Measurements from ENCODE around the gene KDM2B.

The KDM2B gene

GRCh38 chr12:121456551-121456950, 124.3 kb downstream of the KDM2B start:
- in situ Hi-C loops (cut with HindIII; ENCODE audit: low sequenced_read_pairs), result no loop called here
- DNase-seq (ENCODE audit: low read depth, low spot score), result no peak
- no peak overlapping the region for H3K4me3 ChIP-seq (ENCODE audit: low read depth, low read length)
- no peak for TF ChIP-seq CTCF (IDR thresholded peaks at IDR 0.05; ENCODE audit: low read depth, low read length)

DNA sequence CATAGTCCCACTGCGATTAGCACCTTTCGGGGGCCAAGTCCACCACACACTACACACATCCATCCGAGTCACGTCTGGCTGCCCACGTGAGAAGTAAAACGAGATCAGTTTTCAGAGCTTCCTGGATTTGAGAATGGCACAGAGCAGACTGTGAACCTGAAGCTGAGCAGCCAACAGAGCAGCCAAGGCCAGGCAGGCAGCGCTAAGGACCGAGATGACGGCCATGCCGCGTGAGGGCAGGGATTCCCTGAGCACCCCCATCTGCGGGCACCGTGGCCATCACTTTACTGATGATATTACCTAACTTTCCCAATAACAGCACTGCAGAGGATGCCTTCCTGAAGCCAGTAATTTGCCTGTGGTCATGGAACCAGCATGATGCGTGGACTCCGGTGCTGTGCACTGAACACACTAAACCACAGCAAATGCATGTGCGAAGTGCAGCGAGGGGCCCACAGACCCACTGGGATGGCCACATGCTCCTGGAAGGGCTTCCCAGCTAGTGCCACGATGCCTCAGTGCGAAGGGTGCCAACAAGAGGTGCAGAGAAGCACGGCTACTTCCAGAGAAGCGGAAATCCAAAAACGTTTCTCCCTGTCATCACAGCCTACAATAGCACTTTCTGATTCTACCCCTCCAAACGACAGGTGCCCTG, 124.9 kb downstream of the KDM2B start:
- H3K4me3 ChIP-seq (ENCODE audit: low read depth, low read length), result no peak overlapping the region
- DNase-seq (ENCODE audit: low read depth, low spot score), result no peak
- in situ Hi-C loops (cut with HindIII; ENCODE audit: low sequenced_read_pairs), result no loop called here
- no peak for TF ChIP-seq CTCF (IDR thresholded peaks at IDR 0.05; ENCODE audit: low read depth, low read length)

- no peak for TF ChIP-seq CTCF (IDR thresholded peaks at IDR 0.05; ENCODE audit: low read depth, low read length)
- in situ Hi-C loops (cut with HindIII; ENCODE audit: low sequenced_read_pairs), result no loop called here
- no peak for DNase-seq (ENCODE audit: low read depth, low spot score)
- H3K4me3 ChIP-seq (ENCODE audit: low read depth, low read length), result no peak overlapping the region
Measured at GRCh38 chr12:121454921-121455320, 125.9 kb downstream of the KDM2B start.

- no peak overlapping the region for H3K4me3 ChIP-seq (ENCODE audit: low read depth, low read length)
- no peak for TF ChIP-seq CTCF (IDR thresholded peaks at IDR 0.05; ENCODE audit: low read depth, low read length)
- in situ Hi-C loops (cut with HindIII; ENCODE audit: low sequenced_read_pairs), result no loop called here
- DNase-seq (ENCODE audit: low read depth, low spot score), result no peak
Measured at GRCh38 chr12:121453629-121454028, 127.2 kb downstream of the KDM2B start.

- in situ Hi-C loops (cut with HindIII; ENCODE audit: low sequenced_read_pairs), result no loop called here
- TF ChIP-seq CTCF (IDR thresholded peaks at IDR 0.05; ENCODE audit: low read depth, low read length), result no peak
- DNase-seq (ENCODE audit: low read depth, low spot score), result no peak
- H3K4me3 ChIP-seq (ENCODE audit: low read depth, low read length), result no peak overlapping the region
Measured at GRCh38 chr12:121452985-121453360, 127.8 kb downstream of the KDM2B start.

- in situ Hi-C loops (cut with HindIII; ENCODE audit: low sequenced_read_pairs), result no loop called here
- no peak for TF ChIP-seq CTCF (IDR thresholded peaks at IDR 0.05; ENCODE audit: low read depth, low read length)
- no peak for DNase-seq (ENCODE audit: low read depth, low spot score)
- H3K4me3 ChIP-seq (ENCODE audit: low read depth, low read length), result no peak overlapping the region
Measured at GRCh38 chr12:121452340-121452984, 128.4 kb downstream of the KDM2B start.

All from astrocyte of the spinal cord (primary cell).